22Rv1 (cell line): ENCODE measurements around the gene RANBP17.

Experiments used
- H3K27ac ChIP-seq: fragments of 450-650 bp; 2 replicates; pipeline ENCODE4 v1.5.1; 2017
- CTCF ChIP-seq: fragments of 450-650 bp; IDR thresholded peaks from 2 replicates; pipeline ENCODE4 v1.5.1; 2017; ENCODE audit warnings: mild to moderate bottlenecking
- ZFX ChIP-seq: fragments of 450-650 bp; IDR thresholded peaks from 2 replicates; pipeline ENCODE4 v1.6.1; 2017; ENCODE audit warnings: antibody characterized with exemption, borderline replicate concordance

The RANBP17 gene

GRCh38 chr5:171115519-171115918, 253.7 kb downstream of the RANBP17 start:
- TF ChIP-seq CTCF (no peak), ZFX (no peak)
- H3K27ac ChIP-seq, result no peak overlapping the region

GRCh38 chr5:171116719-171117118, 254.9 kb downstream of the RANBP17 start:
- TF ChIP-seq ZFX (no peak), CTCF (no peak)
- no peak overlapping the region for H3K27ac ChIP-seq

GRCh38 chr5:171120986-171121622, 259.3 kb downstream of the RANBP17 start:
- TF ChIP-seq ZFX, result no peak
- no peak for TF ChIP-seq CTCF
- no peak overlapping the region for H3K27ac ChIP-seq

- TF ChIP-seq CTCF (no peak), ZFX (no peak)
- no peak overlapping the region for H3K27ac ChIP-seq
Observed at GRCh38 chr5:171121638-171122037, 259.8 kb downstream of the RANBP17 start.

GRCh38 chr5:171122372-171122771, 260.6 kb downstream of the RANBP17 start:
- no peak for TF ChIP-seq CTCF
- TF ChIP-seq ZFX, result no peak
- no peak overlapping the region for H3K27ac ChIP-seq

GRCh38 chr5:171123417-171123816, 261.6 kb downstream of the RANBP17 start:
- no peak for TF ChIP-seq ZFX
- TF ChIP-seq CTCF, result no peak
- no peak overlapping the region for H3K27ac ChIP-seq

- no peak overlapping the region for H3K27ac ChIP-seq
- no peak for TF ChIP-seq ZFX
- TF ChIP-seq CTCF, result no peak
Observed at GRCh38 chr5:171127314-171127713, 265.5 kb downstream of the RANBP17 start.
